RKO (cell line): ENCODE data around the gene CARNS1.

ENCODE experiments used
- DNase-seq: peaks from one replicate; pipeline ENCODE4 v3.0.0-alpha.2; 2016; ENCODE audit warnings: low spot score

CARNS1 gene

GRCh38 chr11:67428052-67429001, 12.8 kb downstream of the CARNS1 start, which contains the start of gene RPS6KB2:
RPS6KB2 (plus strand) TSS chr11:67428494; CDS start chr11:67428546, 52 bp downstream.
- peak; percentile 97 for DNase-seq

DNA sequence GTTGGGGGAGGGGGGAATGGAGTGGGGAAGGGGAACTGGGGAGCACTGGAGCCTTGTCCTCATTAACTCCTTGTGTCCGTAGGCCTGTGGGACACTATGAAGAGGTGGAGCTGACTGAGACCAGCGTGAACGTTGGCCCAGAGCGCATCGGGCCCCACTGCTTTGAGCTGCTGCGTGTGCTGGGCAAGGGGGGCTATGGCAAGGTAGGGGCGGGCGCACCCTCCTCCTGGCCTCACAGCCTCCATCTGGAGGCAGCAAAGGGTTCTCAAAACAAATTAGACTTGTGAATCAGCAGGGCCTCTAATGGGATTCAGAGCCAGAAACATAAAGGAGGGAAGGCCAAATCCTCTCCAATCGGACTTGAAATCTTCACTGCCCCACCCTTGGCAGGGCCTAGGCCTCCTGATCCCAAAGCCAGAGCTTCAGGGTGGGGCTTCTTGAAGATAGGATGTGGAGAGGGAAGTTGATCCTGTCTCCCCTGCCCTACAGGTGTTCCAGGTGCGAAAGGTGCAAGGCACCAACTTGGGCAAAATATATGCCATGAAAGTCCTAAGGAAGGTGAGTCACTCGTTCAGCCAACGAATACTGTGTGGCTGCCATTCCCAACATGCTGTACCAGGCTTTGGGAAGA, 13.7 kb downstream of the CARNS1 start:
- peak; percentile 47 for DNase-seq

DNA sequence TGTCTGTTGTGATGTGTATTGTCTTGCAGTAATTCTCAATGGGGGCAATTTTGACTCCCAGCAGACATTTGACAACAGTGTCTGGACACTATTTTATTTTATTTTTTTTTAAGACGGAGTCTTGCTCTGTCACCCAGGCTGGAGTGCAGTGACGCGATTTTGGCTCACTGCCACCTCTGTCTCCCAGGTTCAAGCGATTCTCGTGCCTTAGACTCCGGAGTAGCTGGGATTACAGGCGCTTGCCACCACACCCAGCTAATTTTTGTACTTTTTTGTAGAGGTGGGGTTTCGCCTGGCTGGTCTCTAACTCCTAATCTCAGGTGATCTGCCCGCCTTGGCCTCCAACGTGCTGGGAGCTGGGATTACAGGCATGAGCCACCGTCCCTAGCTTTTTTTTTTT, 14.2 kb downstream of the CARNS1 start:
- DNase-seq, result no peak

GRCh38 chr11:67431346-67432249, 16.1 kb downstream of the CARNS1 start:
- DNase-seq, result no peak

- DNase-seq, result no peak
These were observed 17.3 kb downstream of the CARNS1 start for GRCh38 chr11:67432655-67433349.

- DNase-seq, result no peak
These were observed 18.3 kb downstream of the CARNS1 start for GRCh38 chr11:67433536-67434394.

DNA sequence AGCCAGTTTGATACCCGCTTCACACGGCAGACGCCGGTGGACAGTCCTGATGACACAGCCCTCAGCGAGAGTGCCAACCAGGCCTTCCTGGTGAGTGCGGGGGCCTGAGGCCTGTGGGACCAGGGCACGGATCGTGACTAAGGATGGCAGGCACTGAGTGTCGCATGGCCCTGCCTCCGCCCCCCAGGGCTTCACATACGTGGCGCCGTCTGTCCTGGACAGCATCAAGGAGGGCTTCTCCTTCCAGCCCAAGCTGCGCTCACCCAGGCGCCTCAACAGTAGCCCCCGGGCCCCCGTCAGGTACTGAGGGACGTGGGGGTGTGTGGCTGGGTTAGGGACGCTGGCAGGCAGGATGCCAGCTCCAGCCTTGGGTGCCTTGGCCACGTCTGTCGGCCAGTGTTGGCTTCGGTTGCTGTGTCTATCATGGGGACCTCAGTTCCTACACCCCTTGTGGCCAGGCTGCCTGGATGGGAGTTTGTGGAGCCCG, 19.0 kb downstream of the CARNS1 start:
- DNase-seq, result no peak

DNA sequence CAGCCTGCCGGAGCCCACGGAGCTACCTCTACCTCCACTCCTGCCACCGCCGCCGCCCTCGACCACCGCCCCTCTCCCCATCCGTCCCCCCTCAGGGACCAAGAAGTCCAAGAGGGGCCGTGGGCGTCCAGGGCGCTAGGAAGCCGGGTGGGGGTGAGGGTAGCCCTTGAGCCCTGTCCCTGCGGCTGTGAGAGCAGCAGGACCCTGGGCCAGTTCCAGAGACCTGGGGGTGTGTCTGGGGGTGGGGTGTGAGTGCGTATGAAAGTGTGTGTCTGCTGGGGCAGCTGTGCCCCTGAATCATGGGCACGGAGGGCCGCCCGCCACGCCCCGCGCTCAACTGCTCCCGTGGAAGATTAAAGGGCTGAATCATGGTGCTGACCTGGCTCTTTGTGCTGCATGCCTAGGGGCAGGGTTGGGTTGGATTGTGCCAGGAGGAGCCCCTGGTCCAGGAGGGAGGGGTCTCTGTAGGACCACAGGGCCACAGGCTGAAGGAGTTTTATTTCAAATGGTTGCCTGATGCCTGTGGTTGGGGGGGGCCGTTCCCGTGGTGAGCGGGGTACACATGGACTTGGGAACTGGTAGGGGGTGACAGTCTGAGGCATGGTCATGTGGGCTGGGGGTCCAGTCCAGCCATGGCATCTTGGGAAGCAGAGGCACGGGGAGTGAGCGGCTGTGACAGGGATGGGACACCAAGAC, 19.7 kb downstream of the CARNS1 start:
- DNase-seq, result no peak

GRCh38 chr11:67435727-67436458, 20.4 kb downstream of the CARNS1 start:
- no peak for DNase-seq

DNA sequence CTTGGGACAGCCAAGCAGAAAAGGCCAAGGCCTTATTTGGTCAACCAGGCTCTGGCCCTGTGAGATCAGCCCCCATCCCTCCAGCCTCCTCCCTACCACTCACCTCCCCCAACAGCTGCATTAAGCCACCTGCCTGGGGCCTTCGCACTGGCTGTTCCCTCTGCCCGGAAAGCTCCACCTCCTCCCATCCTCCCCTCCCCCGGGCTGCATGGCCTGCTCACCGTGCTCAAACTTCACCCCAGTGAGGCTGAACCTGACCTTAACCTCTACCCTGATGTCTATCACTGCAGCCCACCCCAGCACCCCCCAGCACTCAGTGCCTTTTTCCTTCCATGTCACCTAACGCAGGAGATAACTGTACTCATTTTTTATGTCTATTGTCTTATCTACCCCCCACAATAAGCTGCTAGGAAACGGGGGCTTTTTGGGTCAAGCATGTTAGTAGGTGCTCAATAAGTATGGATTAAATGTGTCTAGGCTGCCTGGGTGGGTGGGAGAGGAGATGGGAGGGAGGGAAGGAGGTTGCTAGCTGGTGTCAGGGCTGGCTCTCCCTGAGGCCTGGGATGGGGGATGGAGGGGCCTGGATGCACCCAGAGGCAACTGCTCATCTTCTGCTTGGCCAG, 21.1 kb downstream of the CARNS1 start:
- no peak for DNase-seq

DNA sequence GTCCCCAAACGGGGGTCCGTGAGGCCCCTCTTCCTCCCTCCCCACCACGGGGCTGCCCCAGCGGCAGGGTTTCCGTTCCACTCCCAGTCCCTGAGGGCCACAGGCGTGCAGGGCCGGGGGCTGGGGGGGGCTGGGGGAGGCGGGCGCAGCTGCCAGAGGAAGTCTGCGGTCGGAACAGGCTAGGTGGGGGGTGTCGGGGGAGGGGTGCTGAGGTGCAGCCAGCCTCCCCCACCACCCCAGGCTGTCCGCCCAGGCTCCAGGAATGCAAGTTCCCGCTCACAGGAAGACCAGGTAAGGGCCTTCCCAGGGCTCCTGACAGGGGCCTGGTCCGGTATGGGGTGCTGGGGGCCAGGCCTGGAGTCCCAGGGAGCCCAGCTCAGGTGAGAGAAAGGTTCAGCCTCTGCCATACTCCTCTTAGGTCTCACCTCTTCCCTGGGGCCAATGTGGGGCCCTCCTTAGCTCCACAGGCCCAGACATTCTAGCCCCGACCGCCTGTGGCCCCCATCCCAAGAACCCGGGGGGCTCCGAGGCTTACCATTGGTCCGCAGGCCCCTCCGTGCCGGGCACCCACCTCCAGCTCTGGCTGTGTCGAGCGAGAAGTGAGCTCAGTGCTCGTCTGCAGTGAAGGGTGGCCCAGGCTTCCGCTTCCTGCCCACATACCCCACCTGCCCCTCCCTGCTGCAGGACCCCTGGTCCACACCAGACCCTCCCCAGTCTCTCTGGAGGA, 21.8 kb downstream of the CARNS1 start, which contains the start of gene PTPRCAP:
Gene PTPRCAP (minus strand): TSS at position 601 of the 727 bp plus-strand sequence. CDS start 63 bp downstream, at position 538.
- DNase-seq, result no peak

DNA sequence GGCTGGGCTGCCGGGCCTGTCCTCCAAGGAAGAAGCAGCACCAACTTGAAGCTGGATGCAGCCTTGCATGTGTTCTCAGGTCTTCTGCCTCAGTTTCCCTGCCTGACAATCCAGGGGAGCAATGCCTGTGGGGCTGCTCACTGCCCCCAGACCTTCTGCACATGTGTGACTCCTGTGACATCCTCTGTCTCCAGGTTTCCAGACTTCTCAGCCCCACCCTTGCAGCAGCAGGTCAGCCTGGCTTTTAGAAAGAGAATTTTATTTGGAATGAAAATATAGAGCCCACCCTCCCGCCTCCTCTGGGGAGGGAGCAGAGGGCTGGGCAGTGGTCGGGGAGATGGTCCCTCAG, 22.3 kb downstream of the CARNS1 start:
- no peak for DNase-seq

- DNase-seq, result no peak
These were observed 22.9 kb downstream of the CARNS1 start for GRCh38 chr11:67438158-67438902.

DNA sequence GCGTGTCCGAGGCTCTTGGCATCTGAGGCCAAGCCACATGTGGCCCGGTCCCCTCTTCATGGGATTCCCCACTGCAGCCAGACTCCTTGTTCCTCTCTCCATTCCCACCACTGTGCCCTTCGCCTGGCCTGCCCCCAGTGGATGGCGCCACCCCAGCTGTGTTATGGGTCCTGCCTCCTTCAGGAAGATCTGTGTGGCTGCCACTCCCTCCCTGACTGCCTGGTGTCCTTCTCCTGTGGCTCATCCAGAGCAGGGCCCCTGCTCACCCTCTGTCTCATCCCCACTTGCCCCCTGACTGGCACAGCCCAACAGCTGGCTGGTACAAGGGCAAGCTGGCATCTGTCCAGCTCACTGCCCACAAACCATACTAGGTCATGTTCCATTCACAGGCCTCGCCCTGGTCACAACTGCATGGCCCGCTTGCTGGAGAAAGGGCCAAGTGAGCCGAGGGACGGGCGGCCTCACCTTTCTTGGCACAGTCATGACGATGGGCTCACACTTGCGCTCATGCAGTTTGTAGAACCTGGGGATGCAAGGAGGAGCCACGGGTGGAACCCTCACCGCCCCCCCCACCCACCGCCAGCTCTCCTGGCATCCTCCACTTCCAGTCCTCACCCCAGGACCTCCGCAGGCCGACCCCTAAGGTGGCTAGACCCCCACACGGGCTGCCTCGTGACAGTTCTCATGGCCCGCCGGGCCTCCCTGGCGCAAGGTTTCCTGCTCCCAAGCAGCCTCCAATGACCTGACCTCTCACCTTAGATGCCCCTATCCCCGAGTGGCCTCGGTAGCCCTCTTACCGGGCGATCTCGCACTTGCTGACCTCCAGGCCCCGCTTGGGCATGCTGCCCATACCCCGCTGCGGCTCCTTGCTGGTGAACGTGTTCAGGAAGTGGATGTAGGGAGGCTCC, 24.1 kb downstream of the CARNS1 start:
- peak; percentile 47 for DNase-seq

DNA sequence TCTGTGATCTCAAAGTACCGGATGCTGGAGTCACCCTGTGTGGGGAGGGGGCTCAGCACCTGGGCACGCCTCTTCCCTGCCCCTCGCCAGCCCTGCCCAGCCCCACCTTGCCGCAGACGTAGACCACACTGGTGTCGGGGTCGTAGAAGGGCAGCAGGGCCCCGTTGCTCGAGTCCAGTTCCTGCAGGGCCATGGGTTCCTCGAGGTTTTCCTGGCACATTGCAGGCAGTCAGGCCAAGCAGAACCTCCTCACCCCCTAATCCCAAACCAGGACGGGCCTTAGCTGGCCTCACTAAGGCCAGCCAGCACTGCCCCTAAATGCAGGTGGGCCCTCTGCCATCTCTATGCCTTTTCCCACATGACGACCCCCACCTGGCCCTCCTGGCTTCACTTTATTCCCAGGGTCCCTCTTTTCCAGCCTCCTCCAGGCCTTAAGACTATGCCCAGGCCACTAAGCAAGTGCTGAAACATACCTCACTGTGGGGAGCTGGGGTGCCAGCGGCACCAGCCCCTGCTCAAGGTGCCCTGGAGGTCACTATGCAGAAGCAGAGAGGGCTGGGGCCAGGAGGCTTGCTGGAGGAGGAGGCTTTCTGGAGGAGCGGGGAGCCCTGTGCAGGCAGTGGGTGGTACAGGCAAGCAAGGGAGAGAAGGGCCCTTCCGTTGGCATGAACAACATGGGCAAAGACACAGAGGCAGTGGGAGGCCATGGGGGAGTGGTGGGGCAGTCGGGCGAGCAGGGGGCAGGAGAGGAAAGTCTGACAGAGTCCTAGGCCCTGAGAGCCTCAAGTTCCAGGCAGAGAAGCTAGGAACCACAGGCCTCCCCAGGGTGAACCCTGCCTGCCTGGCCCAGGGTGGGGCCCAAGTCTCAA, 25.0 kb downstream of the CARNS1 start:
- no peak for DNase-seq
